ENCODE measurements around the gene SMC3.

GRCh38 chr10:110642204-110643034 is 74.9 kb downstream of the SMC3 start:
- TF ChIP-seq POLR2A (IDR thresholded peaks at IDR 0.05), result no peak
- TF ChIP-seq CTCF (IDR thresholded peaks at IDR 0.05), result no peak
